Gastrocnemius medialis (tissue), 4 donors: ENCODE measurements around the gene FOCAD. TPM values are rescaled to one million over a fixed set of nuclear protein-coding genes. Genes with fewer than 3 reads are reported as not detected.

Experiments
- microRNA counts, 2 donors: library from miRNA; unstranded; fragments of <30 nt; microRNA quantifications; one replicate each; lab custom pipeline; 2016
- microRNA-seq, 2 donors: library from miRNA; unstranded; fragments of <30 nt; microRNA quantifications; one replicate each; pipeline ENCODE4, GENCODE V29; 2016; ENCODE audit warnings: borderline replicate concordance in 2 of 2
- total RNA-seq, 4 donors: library from RNA; depleted of rRNA; stranded (reverse); fragments of >200 nt; gene quantifications; one replicate each; pipeline versions ENCODE4 v1.1.0 to v1.2.3, GENCODE V29; 2016

The FOCAD gene
- total RNA-seq, 4 donors from 2014 or later, result 19.5 to 36.0 (median 28.6) TPM

MicroRNA genes within 50 kb of the gene (microRNA counts, 767-probe panel; counts per million panel counts)
- microRNA hsa-miR-491-3p (lab: Ali Mortazavi, UCI), result 356 to 448 counts per million in 2 donors
- microRNA hsa-miR-491-5p (lab: Ali Mortazavi, UCI), result 356 to 448 counts per million in 2 donors

Small RNA genes within 50 kb of the gene (microRNA-seq; reads per million reads assigned to microRNA genes)
- gene MIR491, result 52.1 to 114 reads per million in 2 donors

Other genes starting within 250 kb of the FOCAD start
- 1 to 10 TPM; 4.0 to 6.4 (median 4.5) TPM for gene MLLT3, start 61.8 kb upstream of the FOCAD start, total RNA-seq